Measurements from ENCODE around the gene BMP4.
"Not testable (repeated sequence)": the region's sequence is repeated elsewhere in the genome, so short reads cannot be mapped to it uniquely, and the experiment has no call there.

Gene BMP4

DNA sequence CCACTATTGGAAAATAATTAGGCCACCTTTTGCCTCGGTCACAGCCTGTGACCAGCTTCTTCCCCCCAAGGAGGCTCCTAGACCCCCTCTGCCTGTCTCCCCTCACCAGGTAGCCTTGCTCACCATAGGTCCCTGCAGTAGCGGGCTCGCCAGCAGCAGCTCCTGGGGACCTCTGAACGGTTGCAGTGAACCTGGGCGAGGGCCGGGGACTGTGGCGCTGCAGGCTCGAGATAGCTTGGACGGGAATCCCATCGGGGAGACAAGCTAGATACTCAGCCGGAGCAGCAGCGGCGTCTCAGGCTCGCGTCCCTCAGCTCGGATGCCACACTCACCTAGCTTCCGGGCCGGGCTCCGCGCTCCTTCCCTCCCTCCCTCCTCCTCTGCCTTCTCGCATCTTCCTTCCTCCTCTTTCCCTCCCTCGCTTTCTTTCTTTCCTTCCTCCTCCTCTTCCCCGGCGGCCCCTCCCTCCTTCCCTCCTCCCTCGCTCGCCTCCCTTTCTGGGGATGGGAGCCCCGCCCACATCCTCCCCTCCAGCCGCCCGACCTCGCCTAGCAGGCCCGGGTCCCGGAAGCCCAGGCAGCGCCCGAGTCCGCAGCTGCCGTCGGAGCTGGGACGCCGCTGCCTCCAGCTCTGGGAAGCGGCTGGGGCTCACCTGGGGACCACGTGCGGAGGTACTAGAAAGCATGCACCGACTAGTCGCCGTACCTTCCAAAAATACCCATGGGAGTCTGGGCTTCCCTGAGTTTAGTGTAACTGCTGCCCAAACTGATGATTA, at the start of gene BMP4:
Gene BMP4 (minus strand): TSS at position 399 of the 775 bp plus-strand sequence. CDS start 4,603 bp downstream, outside the sequence.
- DNase-seq: no peak

DNA sequence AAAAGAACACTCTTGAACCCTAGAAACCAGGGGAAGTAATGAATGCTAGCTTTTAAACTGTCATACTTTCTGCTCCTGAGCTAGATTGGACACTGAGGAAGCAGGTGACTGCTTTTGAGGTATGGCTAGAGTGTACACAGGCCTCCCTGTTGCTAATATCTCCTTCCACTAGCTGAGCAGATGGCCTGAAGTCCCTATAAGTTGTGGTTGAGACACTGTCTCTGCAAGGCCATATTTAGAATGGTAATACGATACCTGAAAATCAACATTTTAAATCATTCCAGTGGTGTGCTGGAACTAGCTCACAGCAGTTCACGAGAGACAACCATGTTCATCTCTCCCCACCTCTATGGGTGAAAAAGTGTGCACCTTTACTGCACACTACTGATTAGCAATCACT, 46.4 kb upstream of the BMP4 start:
- DNase-seq: no peak

- DNase-seq: no peak
These were observed 46.0 kb upstream of the BMP4 start for GRCh38 chr14:54002653-54003052.

- DNase-seq: no peak
These were observed 44.7 kb upstream of the BMP4 start for GRCh38 chr14:54001189-54001878.

DNA sequence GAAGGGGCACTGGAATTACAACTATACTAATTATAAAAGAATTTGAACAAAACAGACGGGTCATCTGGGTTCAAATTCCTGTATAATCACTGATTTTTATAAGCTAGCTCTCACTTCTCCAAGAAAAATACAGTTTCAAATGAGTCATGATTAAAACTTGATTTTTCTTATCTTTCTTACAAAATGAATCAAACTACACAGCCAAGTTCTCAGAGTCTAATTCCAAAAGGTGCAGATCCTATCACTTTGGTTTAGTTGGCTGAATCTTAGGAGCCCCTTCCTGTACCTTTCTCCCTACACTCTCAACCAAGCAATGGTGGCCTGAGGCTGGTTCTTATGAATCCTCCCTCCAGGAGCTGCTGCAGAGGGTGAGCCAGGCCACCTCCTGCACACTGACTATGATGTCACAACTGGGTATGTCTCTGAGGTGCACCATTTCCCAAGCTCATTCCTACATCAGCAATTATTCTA, 43.8 kb upstream of the BMP4 start:
- no peak for DNase-seq

DNA sequence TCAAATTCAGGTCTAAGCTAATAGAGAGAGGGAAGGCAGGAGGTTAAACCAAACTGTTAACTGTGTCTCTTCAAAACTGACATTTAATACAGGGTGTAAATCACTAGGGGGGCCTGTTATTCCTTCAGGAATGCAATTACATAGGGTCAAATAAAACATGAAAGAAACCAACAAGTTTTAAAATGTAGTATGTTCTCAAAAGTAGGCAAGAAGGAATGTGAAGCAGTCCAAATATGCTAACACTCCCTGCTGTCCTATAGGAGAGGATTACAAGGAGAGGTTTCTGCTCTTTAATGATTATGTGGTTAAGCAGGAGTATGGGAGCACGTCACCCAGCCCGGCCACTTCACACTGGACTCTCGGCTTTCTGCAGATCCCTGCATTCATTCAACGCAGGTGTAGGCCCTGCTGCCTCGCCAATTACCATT, 42.5 kb upstream of the BMP4 start:
- DNase-seq: no peak

DNA sequence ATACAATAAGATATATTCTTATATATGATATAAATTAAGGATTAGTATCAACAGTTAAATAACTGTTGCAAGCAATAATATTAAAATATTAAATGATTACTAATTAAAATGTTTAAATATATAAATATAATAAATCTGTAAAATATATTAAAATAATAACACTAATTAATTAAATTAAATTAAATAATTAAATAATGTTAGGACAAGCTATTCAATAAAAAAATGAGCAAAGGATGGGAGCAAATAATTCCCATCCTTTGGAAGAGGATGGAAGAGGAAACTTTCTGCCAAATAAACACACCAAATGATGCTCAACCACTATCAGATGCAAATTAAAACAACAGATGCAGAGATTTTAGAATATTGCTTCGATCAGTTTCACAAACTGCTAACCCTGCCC, 39.4 kb upstream of the BMP4 start:
- DNase-seq: no peak

DNA sequence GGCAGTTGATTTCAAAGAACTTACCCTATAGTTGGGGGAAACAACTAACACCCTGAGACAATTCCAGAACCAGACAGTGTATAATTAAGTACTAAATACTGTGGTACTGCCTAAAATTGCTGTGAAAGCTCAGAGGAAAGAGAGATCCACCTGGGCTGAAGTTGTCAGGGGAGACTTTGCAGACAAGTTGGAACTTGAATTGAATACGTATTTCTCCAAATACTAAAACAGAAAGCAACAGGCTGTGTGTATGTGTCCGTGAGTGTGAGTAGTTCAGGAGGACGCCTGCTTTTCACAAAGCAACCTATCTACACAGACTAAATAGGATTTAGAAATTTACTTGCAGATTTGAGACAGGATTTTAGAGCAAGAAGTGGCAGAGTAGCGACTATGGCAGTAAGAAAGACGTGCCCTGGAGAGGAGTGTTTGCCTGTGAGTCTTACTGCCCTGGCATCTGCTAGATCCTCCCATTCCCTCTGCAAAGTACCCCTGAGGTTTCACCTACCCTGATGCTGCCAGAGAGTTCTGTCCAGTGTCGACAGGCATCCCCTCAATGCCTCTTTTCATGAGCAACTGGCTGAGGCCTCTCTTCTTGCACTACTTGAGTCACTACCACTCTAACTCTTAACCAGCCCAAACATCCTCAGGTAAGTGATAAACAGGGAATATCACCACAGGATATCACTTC, 37.4 kb upstream of the BMP4 start:
- no peak for DNase-seq

DNA sequence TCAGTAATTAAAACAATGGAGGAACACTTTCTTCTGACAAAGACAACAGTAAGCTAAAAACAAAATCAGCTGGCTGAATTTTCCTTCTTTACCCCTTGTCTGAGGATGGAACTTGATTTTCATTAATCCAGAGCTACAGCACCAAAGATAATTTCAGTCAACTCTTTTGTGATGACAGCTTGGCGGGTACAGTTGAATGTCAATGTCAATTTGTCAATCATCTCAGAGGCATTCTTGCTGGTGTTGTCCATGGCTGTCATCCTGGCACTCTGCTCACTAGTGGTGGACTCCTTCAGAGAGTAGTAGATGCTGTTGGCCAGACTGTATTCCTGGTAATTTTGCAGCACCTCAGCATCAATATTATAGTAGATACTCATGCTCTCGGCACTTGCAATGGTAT, 34.4 kb upstream of the BMP4 start:
- DNase-seq: no peak

DNA sequence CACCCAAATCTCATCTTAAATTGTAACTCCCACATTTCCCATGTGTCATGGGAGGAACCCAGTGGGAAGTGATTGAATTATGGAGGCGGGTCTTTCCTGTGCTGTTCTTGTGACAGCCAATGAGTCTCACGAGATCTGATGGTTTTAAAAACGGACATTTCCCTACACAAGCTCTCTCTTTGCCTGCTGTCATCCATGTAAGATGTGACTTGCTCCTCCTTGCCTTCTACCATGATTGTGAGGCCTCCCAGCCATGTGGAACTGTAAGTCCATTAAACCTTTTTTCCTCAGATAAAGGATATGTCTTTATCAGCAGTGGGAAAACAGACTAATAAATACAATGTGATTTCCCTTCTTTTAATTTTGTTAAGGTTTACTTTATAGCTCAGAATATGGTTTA, 30.1 kb upstream of the BMP4 start:
- not testable (repeated sequence) for DNase-seq

GRCh38 chr14:53984958-53985357, 28.3 kb upstream of the BMP4 start:
- not testable (repeated sequence) for DNase-seq

- DNase-seq: no peak
These were observed 26.5 kb upstream of the BMP4 start for GRCh38 chr14:53983112-53983511.

- no peak for DNase-seq
These were observed 25.9 kb upstream of the BMP4 start for GRCh38 chr14:53982546-53982945.

GRCh38 chr14:53979747-53980642, 23.4 kb upstream of the BMP4 start:
- DNase-seq: no peak

- DNase-seq: no peak
These were observed 22.6 kb upstream of the BMP4 start for GRCh38 chr14:53979113-53979681.

- no peak for DNase-seq
These were observed 21.6 kb upstream of the BMP4 start for GRCh38 chr14:53978194-53978593.

DNA sequence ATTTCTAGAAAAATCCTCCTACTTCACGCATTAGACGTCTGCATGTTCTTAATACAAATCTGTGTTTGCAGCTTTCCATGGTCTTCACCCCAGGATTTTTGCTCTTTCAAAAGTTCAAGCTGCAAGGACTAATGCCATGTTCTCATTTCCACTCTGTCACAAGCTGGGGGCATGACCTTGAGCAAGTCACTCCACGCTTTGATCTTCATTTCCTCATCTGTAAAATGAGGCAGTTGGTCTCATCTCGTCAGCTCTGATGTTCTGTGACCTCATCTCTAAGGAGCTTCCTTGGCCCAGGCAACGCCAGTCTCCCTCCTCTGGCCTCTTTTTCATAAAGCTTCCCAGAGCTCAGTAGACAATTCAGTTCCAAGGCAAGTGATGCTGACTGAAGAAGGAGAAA, 18.8 kb upstream of the BMP4 start:
- DNase-seq: no peak

GRCh38 chr14:53971521-53971920, 14.9 kb upstream of the BMP4 start:
- DNase-seq: no peak

- no peak for DNase-seq
These were observed 12.7 kb upstream of the BMP4 start for GRCh38 chr14:53969326-53969725.

DNA sequence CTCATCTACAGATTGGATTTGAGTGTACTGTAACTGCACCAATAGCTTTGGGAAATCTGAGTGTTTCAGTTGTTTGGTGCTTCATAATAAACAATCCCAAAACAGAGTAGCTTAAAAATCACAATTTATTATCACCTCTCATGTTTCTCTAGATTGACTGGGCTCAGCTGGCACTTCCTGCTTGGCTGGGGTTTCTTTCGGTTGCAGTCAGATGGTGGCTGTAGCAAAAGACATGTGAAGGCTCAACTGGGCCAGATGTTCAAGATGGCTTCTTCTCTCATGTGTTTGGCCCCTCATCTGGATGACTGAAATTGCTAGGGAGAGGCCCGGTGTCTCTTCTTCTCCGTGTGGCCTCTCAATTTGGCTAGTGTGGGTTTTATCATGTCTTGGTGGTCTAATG, 12.1 kb upstream of the BMP4 start:
- no peak for DNase-seq

GRCh38 chr14:53967606-53968005, 11.0 kb upstream of the BMP4 start:
- no peak for DNase-seq

DNA sequence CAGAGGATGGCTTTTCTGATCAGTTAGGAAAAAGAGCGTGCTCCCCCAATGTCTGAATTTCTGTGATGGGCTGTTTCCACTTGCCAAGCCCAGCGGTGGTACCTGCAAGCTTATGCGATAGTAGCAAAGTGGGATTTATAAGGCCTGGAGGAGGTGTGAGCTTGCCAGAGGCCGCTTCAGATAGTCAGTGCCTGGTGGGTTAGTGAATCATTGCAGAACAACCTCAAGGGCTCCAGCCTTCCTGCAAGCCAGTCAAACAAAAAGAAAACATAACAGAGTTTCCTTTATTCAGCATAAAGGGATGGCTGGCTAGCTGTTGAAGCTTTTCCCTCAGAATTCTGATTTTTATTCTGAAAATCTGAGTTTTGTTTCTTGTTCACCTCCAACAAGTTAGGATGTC, 7.6 kb upstream of the BMP4 start:
- no peak for DNase-seq
